NAMALWA (cell line): ENCODE data around the gene PPARD.
"Not testable (repeated sequence)": the region's sequence is repeated elsewhere in the genome, so short reads cannot be mapped to it uniquely, and the experiment has no call there.

Experiments
- DNase-seq: peaks from one replicate; pipeline ENCODE4 v3.0.0-alpha.2; 2015; ENCODE audit warnings: low spot score

The PPARD gene

DNA sequence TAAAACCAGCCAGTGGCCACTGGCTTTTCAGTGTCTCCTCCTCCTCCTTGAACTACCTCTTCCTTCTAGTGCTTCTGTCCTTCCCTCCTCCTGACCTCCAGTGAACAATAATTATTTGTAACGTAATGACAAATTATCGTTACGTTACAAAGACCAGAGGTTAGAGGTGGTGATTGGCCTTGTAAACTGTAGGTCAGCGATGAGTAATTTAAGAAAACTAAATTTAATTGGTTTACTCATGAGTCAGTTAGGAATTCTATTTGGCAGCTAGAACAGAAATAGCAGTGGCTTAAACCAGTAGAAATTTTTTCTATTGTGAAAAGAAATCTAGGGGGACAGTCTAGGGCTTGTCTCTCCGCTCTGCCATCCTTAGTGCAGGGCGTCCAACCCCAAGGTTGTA lies 38.8 kb downstream of the PPARD start:
- DNase-seq: no peak

DNA sequence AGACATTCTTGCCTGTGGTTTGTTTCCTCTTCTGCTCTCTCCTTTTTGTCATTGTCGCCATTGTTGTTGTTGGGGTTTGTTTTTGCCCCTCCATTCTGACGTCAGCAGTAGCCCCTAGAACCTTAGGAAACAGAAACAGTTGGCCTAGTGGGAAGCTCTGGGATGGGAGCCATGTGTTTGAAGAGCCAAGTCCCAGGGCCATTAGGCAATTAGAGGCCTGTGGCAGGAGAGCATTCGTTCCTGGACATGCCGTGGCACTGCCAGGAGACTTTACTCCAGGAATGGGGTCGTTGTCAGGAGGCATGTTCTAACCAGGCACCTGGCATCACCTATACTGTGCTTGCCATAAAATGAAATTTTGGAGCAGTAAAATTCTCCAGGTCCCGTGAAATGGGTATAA lies 39.7 kb downstream of the PPARD start:
- no peak for DNase-seq

DNA sequence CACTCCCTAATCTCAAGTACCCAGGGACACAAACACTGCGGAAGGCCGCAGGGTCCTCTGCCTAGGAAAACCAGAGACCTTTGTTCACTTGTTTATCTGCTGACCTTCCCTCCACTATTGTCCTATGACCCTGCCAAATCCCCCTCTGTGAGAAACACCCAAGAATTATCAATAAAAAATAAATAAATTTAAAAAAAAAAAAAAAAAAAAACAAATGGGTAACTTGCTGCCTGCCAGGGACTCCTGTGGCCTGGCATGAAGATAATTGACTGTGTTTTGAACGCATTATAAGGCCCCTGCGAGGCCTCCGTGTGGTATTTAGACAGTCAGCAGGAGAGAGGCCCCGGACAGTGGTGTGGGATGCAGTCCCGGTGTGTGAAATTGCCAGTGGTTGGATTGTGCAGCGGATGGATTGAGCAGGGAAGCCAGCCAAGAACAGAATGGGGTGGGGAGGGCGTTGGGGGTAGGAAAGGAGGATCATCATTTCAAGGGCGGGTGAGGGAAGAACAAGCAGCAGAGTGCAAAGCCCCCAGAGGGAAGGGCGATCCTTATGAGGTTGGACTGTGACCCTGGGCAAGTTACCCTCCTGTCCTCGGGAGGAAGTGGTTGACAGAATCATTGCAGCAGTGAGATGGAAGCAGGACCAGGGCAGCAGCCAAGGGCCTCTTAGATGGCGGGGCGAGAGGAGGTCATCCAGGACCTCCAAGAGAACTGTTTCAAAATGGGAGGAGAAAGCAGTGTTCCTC lies 43.3 kb downstream of the PPARD start:
- no peak for DNase-seq

GRCh38 chr6:35386989-35387388 lies 44.6 kb downstream of the PPARD start:
- peak; percentile 37 for DNase-seq

DNA sequence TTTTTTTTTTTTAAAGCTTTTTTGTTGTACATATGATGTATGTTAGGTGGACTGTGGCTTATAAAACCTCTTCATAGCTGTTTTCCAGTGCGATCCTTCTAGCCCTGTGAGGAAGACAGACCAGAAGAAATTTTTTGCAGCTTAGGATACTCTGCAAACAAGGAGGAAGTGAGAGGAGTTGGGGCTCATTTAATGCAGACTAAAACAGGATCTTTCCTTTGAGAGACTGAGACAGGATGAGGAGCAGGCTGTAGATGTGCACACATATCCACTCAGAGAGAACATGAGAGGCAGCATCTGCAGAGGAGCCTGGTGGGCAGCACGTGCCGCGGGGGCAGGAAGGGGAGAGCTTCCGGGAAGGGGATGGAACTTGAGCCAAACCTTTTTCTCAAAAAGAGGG lies 45.7 kb downstream of the PPARD start:
- DNase-seq: no peak

GRCh38 chr6:35388772-35389352 lies 46.5 kb downstream of the PPARD start:
- no peak for DNase-seq

DNA sequence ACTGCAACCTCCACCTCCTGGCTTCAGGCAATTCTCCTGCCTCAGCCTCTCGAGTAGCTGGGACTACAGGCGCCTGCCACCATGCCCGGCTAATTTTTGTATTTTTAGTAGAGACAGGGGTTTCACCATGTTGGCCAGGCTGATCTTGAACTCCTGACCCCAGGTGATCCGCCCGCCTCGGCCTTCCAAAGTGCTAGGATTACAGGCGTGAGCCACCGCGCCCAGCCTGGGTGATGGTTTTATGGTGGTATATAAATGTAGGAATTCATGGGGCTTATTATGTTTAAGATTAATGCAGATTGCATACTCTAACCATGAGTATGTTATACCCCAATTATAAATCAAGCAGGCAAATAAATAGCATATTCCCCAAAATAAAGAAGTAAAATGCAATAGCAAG lies 47.0 kb downstream of the PPARD start:
- DNase-seq: not testable (repeated sequence)

DNA sequence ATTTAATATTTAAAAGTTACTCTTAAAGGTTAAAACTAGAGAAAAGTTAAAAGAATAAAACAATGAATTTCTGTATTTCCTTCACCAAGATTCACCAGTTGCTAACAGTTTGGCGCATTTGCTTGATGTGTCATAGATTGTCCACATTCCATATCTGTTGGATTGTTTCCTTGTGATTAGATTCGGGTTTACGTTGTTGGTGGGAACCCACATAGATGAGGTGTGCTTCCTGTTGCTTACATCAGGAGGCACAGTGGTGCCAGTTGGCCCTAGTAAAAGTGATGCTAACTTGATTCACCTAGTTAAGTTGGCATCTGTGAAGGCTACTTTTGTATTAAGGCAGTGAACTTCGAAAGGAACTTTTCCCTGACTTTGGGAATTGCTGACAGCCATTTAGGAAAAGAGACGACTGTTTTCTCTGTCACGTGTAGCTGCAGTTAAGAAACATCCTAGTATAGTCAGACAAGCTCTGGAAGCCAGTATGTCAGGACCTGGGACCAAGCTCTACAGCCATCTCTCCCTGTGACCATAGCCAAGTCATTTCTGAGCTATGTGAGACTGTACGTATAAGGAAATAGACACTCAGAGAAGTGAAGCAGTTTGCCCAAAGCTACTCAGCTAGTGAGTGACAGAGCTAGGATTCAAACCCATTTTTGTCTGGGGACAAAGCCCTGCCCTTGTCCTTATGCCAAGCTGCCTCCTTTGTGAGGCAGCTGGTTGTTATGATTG lies 49.0 kb downstream of the PPARD start:
- DNase-seq: no peak

DNA sequence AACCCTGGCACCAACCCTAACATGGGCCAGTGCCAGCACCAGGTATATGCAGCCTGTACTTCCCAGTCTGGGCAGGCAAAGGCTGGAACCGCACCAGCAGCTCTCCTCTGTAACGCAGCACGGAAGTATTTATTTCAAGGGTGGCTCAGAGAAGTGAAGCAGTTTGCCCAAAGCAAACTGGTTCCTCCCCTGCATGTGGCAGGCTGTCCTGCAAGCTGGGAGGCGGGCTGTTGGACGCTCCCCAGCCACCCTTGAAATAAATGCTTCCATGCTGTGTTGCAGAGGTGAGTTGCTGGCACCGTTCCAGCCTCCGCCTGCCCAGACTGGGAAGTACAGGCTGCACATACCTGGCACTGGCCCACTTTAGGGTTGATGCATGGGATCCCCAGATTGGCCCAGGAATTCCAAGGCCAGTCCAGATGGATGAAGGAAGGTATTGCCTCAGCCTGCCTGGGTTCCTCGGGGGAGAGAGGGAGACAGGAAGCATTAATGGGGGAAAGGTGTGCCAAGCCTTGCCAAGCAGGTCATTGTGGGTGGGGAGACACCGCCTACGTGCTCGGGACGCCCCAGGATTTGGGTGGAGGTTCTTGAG lies 49.8 kb downstream of the PPARD start:
- no peak for DNase-seq

DNA sequence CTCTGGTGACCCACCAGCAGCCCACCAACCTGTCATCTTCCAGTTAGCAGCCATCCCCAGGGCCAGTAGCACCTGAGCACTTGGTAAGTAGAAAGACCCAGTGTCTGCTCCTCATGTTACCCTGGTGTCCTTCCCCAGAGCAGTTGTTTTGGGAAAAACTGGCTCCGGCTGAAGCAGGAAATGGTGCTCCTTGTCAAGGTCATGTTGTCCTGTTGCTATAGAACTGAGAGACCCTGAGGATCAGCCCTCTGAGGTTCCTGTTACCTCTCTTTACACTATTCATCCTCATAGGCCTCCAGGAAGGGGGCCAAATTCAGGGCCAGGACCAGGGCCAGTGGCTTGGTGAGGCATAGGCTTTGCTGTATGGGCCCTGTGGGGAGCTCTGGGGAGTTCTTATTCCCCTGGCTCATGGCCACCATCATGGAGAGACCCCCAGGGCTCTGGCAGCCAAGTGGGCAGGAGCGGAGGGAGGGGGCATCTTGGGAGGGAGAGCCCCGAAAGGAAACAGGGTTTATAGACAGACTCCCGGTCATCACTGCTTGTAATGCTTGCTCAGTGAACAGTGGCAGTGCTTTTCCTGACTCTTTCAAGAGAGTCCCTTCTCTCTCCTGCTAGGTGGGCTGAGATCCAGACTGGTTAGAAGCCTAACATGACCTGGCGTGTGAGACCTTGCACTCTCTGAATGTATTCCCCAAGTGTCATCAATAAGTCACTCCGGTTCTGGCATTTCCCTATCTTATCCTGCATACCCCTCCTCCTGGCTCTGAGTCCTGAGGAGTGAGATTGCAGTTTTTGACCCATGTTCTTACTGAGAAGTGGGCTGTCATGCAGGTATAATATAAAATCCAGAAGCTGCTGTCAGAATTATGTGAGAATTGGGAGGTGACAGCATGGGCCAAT lies 50.7 kb downstream of the PPARD start:
- DNase-seq: no peak

GRCh38 chr6:35396991-35397390 lies 54.6 kb downstream of the PPARD start:
- no peak for DNase-seq

- no peak for DNase-seq
These were observed 55.6 kb downstream of the PPARD start for GRCh38 chr6:35397806-35398418.

DNA sequence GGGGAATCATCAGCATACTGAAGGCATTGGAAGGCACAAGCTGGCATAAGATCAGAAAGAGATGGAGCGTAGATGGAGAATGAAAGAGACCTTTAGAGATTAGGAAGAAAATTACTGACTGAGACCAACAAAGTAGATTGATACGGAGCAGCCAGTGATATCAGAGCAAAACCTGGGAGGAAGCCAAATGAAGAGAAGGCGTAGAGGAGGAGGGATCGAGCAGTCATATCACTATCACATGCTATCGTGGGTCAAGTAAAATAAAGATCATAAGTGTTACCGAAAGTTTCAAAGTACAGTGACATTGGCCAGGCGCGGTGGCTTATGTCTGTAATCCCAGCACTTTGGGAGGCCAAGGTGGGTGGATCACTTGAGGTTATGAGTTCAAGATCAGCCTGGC lies 56.2 kb downstream of the PPARD start:
- DNase-seq: no peak

DNA sequence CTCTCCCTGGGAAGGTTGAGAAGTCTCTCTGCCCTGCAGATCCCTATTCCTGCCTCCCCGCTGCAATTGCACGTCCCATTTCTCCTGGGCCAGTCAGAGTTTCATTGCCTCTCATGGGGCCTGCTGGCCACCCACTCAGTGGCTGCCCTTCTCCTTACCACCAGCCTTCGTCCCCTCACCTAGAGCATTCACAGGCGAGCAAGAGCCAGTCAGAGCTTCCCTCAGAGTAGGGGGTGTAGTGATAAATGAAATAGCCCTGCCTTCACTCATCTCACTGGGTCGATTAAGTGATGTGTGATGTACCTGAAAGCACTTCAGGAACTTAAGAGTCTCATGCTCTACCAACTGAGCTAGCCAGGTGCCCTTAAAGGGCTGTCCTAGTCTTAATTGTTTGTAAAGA lies 57.8 kb downstream of the PPARD start:
- no peak for DNase-seq

GRCh38 chr6:35400901-35401311 lies 58.5 kb downstream of the PPARD start:
- DNase-seq: no peak

GRCh38 chr6:35401514-35401913 lies 59.2 kb downstream of the PPARD start:
- DNase-seq: no peak

- no peak for DNase-seq
These were observed 59.9 kb downstream of the PPARD start for GRCh38 chr6:35402136-35402855.

GRCh38 chr6:35402856-35403191 lies 60.5 kb downstream of the PPARD start:
- no peak for DNase-seq

- DNase-seq: no peak
These were observed 61.4 kb downstream of the PPARD start for GRCh38 chr6:35403544-35404442.
